GM21528 (cell line): ENCODE measurements around the gene LSS.
"Not testable (repeated sequence)": the region's sequence is repeated elsewhere in the genome, so short reads cannot be mapped to it uniquely, and the experiment has no call there.

Experiments used
- ATAC-seq: cut with Tn5 transposase; IDR thresholded peaks from one replicate; pipeline ENCODE4 v1.9.1; 2021; ENCODE audit warnings: mild to moderate bottlenecking, moderate library complexity; ENCODE audit not compliant: unreplicated experiment, low FRiP score

LSS gene

DNA sequence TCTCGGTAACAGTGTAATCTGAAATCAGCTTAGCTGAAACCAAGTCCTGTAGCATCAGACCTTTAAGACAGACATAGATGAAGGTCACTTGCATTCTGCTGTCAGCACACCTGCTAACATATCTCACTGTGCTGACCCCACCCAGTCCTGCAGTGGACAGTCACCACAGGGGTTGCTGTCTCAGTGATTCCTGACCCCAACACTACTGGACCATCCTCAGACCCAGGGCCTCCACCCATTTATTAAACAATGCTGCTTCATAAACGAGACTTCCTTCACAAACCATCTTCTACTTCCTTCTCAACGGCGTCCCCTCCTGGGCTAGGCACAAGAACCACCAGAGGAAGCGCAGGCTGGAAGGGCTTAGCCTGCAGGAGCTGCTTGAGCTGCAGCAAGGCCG lies 17.8 kb upstream of the LSS start:
- no peak for ATAC-seq

DNA sequence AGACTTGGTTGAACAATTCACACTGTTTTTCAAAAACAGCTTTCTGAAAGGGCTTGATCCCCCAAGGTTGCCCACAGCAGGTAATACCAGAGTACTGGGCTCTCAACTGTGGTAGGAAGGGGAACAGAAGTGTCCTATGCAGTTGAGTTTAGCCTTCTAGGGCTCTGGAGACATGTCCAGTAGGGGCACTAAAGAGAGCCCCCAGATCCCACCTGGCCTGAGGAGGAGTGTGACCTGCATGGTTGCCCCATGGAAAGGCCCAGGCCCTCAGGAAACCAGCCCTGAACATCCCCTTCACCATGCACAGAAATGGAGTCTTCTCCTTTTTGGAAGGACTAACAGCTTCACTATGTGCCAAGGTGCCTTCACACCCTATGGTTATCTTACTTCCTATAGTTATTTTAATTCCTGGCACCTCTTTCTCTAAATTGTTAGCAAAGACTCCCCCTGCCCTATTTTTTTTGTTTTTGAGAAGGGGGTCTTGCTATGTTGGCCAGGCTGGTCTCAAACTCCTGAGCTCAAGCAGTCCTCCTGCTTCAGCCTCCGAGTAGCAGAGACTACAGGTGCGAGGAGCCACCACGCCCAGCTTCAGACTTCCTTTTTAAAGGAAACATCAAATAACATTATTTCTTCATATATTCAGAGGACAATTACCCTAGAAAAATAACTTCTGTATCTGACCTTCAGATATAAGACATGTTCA lies 16.8 kb upstream of the LSS start:
- no peak for ATAC-seq

DNA sequence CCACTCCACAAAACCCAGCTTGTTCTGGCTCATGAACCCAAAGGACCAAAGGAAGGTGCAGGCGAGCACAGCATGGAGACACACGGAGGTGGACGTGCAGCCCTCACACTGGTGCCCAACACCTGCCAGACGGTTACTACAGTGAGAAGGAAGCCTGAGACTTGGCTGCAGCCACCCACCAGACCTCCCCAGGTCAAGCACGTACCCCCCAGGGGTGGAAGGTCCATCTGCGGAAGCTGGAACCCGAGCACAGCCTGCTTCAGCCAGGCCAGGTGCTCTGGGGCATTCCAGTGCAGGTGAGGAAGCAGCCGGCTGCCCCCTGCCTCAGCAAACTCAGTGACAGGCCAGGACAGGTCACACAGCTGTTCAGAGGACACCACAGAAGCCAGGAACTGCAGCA lies 16.0 kb upstream of the LSS start:
- no peak for ATAC-seq

DNA sequence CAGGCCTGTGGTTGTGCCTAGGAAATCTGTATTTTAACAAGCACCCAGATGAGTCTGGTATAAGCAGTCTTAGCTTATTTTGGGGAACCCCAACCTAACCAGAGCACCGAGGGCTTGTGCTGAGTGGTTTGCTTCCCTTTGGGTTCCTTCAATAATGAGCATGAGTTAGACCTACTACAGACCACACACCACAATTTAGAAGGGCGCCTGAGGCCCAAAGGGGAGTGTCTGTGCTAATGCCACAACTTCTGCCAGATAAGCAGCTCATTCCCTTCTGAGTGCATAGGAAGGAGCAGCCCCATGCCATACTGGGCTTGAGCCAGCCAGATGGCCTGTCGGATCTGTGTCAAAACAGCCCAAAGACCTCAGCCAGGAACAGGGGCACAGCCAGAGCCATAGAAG lies 15.4 kb upstream of the LSS start:
- no peak for ATAC-seq

DNA sequence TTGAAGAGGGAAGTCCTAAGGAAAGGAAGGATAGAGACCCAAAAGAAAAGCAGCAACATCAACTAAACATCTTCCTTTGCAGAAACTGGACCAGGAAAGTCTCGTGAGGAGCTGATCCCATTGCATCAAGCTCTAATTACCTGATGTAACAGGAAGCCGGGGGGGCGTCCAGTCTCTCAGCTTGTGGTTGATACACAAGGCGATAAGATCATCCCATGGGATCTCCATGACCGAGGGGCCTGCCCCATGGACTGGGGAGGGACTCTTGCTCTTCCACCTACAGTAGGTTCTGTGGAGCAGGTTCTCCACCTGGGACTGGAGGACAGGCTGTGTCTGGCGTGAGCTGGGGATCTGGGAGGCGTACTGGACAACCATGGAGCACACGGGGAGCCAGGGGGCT lies 14.8 kb upstream of the LSS start:
- no peak for ATAC-seq

DNA sequence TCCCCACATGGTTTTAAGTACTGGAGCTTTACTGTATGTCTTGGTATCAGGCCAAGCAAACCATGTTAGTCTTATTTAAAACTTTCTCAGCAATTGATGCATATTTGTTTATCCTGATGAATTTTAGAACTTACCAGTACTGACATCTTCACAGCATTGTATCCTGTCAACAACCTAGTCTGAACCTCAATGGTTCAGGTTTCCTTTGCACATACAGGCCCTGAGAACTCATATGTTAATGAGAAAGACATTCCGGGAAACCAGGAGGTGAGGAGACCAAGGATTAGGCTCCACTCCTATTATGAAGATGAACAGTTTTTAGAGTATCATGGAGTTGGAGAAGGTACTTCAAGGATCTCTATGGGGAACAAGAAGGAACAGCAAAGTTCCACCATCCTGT lies 13.0 kb upstream of the LSS start:
- not testable (repeated sequence) for ATAC-seq

DNA sequence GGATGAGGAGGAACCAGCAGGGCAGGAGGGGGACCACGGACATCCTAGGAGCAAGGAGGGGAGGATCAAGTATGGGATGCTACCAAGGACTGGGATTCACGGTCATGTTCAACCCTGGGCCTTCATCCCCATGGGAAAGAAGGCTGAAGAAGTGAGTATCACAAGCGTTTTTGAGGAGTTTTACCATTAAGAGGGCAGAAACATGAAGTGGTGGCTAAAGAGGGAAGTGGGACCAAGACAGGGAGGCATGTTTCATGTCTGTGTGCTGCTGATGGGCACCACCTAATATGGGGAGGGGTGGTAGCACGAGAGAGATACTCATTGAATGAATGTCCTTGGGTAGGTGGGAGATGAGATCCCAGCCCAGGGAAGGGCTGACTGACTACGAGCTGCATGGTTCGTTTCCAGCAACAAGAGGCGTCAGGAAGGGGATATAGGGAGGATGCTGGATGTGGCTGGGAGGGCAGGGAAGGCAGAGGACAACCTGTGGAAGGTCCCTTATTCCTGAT lies 11.3 kb upstream of the LSS start:
- ATAC-seq: no peak

DNA sequence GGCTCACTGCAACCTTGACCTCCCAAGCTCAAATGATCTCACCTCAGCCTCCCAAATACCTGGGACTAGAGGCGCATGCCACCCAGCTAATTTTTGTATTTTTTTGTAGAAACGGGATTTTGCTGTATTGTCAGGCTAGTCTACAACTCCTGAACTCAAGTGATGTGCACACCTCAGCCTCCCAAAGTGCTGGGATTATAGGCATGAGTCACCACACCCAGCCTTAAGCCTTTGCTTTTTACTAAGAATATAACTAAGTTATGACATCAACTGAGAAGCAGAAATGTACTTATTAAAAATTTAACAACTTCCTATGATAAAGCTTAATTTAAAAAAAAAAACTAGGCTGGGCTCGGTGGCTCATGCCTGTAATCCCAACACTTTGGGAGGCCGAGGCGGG lies 8.9 kb upstream of the LSS start:
- ATAC-seq: no peak

DNA sequence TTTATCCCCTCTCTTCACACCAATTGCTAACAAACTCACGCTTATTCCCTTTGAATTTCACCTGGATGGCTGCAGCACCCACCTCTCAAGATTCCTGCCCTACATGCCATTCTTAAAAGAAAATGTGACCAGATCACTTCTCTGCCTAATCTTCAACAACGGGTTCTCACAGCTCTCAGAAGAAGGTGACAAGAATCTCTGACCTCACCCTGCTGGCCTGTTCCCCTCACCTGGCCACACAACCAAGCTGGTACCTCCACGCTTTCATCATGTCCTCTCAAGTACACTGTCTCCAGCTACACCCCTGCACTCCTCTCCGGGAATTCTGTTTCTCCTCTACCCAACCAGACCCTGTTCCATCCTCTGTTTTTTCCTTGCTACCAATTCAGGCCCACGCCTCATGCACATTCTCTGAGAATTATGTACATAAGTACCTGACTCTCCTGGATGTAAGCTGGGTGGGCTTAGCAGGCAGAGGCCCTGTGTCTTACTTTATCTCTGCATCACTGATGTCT lies 5.9 kb upstream of the LSS start:
- ATAC-seq: no peak

DNA sequence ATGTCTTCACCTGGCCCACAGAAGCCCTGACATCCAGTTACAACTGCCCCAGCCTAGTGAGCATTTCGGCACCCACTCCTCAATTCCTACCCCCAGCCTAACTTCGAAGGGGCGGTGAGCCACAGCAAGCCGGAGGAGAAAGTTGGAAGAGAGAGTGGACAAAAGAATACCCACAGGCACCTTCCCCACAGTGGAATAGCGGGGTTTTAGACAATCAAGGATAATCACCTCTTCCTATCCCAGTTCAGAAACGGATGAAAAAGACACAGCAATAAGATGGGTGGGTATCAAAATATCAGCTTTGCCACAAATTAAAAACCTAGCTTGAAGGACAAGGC lies 1.3 kb upstream of the LSS start:
- ATAC-seq: no peak

DNA sequence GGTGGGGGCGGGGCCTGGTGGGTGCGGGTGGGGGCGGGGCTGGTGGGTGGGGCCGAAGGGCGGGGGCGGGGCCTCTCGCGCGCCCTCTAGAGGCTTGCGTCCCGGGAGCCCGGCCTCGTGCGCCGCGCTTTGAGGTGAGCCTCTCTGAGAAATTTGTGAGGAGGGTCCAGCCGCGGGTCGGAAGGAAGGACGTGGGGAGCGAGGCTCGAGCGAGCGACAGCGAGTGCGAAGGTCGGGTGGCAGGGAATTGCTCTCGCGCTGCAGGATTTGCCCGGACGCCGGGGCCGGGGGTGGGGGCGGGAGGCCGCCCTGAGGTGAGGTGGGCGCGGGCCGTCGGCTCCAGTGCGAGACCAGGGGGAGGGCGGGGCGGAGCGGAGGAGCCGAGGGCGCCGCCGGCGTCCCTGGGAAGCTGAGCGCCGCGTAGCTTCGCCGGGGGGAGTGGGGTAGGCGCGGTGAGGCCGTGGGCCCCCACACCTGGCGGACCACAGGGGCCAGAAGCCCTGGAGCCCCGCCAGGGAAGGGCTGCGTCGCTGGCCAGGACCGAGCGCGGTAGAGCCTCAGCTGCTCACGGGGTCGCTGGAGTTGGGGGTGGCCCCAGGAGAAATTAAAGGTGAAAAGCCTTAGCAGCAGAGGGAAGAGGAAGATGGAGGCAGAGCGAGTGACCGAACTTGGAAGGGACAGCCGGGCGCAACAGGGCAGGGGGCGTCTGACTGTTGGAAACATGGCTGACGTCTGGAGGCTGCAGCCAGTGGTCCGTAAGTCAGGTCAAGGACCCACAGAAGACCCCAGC lies 754 bp upstream of the LSS start:
- peak; percentile 20 for ATAC-seq

DNA sequence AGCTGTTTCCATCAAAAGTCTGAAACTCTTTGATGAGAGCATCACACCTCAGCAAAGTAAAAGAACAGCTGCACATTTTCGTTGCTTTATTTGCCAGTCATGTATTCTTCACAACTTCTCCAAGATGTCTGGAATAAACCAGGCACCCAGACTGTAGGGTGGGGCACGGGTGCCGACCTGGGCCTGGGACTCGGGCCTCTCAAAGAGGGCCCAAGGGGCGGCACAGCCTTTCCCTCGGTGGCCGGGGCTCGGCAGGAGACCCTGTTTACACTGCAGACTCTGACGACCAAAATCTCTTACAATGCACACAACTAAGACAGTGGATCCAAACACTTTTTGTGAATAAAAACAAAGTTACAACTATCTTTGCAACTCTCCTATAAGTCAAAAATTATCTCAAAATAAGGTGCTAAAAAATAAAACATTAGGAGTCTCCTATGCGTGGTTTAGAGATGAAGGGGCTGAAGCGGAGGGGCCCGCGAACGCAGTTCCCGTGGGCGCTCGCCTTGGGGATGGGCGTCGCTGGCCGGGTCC lies 696 bp downstream of the LSS start:
- no peak for ATAC-seq

DNA sequence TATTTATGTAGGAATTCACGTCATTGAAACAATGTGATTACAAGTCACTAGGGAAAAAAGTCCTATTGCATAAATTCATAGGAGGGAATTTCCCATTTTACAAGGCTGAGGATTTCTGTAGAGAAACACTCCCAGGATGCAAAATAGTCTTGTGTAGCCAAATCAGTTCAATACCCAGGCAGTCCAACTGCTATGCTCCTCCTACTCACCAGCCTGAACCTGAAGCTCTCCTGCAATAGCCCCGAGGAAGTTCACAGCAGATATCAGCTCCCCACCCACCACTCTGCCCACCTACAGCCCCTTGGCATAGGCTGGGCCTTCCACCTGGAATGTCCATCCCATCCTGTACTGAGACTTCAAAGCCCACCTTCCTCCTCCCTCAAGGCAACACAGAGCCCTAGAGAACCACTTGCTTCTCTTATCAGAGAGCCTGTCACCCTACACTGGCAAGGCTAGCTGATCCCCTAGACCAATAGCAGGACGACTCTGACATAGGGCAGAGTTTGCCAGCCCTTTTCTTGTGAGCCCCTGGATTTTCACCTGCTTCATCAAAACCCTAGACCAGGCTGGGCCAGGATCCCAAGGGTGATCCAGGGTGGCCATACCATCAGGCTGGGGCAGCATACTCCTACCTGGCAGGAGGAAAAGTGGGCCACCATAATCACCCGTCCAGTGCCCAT lies 1.5 kb downstream of the LSS start:
- no peak for ATAC-seq

DNA sequence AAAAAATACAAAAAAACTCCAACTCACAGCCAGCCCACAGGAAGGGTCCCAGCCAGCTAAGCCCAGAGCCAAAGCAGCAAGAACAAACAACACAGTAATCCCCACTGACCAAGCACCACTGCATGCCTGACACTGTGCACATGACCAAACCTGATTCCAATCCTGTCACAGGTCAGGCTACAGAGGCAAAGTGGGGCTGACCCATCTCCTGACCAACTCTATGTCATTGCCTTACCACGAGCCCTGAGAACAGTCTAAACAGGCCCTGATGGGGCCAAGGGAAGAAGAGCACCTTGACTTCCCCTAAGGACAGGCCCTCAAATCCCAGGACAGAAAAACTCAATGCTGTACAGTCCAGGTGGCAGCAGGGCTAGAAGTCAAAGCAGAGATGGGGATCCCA lies 2.4 kb downstream of the LSS start:
- no peak for ATAC-seq

DNA sequence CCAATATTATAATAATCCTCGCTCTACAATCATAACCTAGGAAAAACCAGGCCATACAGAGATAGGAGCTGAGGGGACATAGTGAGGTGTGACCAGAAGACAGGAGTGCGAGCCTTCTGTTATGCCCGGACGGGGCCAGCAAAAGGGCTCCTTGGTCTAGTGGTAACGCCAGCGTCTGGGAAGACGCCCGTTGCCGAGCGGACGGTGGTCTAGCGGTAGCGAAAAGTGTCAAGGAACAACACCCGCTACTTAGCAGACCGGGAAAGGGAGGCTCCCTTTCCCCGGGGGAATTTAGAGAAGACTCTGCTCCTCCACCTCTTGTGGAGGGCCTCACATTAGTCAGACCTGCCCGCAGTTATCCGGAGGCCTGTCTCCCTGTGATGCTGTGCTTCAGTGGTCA lies 4.9 kb downstream of the LSS start:
- not testable (repeated sequence) for ATAC-seq

DNA sequence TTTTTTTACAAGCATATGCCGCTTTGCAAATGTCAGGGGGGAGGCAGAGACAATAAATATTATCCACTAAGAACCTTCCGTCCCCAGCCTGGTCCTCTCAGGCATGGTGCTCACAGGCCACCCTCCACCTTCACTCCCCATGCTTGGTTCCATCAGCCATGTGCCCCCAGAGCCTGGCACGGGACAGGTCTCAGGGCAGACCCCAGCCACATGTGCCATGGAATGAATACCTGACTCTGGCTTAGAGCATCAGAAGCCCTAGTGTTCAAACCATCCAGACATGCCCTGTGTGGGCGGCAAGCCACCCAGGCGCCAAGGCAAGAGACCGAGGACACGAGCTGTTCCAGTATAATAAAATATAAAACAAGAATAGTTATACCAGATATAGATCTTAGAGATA lies 5.4 kb downstream of the LSS start:
- no peak for ATAC-seq

DNA sequence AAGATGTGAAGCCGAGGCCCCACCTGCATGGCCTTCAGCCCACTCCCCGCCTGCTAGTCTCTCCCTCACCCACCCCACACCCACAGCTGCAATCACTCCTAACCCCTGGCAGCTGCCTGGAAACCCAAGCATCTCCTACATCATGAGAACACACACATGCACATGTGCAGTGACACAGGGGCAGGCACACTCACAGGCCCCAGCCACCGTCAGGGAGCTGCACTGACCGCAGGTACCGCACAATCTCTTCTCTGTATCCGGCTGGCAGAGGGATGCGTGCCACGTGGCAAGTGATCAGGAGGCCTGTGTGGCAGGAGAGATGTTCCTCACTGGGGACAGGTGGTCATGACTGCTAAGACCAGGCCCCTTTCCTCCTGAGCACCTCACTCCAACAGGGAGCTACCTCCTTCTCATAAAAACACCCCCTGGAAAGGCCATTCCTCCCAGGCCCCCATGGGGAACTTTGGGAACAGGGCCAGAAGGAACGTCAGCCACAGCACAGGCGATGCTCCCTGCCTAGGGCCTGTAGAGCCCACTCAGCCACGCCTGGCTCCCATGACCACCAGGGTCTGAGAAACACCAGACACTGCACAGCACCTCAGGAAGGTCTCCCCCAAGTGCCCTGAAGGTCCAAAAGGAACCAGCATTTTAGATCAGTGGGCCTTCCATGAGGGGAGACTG lies 6.0 kb downstream of the LSS start:
- ATAC-seq: no peak

DNA sequence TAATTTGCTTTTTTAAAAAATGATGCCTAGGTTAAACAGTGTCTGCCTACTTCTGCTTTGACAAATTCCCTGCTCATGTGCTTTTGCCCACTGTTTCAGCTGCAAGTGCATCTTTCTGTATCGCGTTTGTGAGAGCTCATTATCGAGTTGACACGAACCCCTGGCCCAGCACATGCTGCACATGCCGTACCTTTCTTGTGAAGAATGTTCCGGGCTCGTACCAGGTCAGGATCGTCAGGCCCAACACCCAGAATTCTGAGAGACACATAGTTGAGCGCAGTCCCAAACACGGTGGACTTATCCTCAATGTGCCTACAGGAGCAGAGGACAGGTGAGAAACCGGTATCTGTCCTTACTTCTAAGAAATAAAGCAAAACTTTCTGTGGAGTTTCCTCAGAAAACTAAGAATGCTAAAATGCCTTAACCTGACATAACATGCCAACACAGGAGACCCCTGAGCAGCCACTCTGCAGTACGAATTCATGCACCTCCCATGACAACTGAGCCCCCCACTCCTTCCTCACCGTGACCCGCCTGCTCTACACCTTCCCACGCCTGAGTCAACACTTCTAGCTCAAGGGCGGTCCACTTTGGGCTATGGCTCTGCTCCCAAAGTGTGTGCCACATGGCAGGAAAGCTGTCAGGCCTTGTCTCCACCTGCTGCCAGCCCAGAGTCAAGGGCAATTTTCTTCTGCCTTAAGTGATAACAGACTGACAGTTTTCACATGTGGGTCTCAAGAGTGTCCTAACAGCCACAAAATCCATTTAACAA lies 6.7 kb downstream of the LSS start:
- ATAC-seq: no peak

DNA sequence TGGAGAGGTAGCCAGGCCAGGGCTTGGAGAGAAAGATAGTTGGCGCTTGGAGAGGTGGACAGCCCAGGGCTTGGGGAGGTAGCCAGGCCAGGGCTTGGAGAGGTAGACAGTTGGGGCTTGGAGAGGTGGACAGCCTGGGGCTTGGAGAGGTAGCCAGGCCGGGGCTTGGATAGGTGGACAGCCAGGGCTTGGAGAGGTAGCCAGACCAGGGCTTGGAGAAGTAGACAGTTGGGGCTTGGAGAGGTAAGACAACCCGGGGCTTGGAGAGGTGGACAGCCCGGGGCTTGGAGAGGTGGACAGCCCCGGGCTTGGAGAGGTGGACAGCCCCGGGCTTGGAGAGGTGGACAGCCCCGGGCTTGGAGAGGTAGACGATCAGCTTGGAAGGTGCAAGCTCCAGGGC lies 7.7 kb downstream of the LSS start:
- no peak for ATAC-seq

DNA sequence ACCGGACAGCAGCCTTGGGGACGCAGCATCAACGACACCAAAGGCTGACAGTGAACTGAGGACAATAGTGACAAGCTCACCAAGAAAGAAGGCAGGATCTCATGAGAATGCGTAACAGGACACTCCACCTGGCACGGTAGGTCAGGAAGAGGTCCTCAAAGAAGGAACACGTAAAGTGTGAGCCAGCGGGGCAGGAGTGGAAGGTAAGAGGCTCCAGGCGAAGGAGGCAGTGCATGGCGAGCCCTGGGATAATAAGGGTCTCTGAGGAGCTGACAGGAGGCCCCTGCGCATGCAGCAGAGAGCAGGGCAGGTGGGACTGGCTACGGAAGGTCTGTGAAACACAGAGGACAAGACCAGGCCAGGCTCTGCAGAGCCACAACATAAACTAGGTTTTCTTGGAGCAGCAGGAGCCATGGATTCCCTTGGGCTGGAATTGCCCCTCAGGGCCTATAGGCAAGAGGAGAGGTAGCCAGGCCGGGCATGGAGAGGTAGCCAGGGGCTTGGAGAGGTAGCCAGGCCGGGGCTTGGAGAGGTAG lies 8.2 kb downstream of the LSS start:
- ATAC-seq: no peak
